HG03025 (cell line): Measurements from ENCODE around the gene TNF.
"Not testable (repeated sequence)": the region's sequence is repeated elsewhere in the genome, so short reads cannot be mapped to it uniquely, and the experiment has no call there.

Experiments used
- ATAC-seq: cut with Tn5 transposase; IDR thresholded peaks from one replicate; pipeline ENCODE4 v1.9.1; 2021; ENCODE audit warnings: mild to moderate bottlenecking, moderate library complexity; ENCODE audit not compliant: unreplicated experiment, low FRiP score

TNF gene

GRCh38 chr6:31543639-31544038 is 31.7 kb upstream of the TNF start:
- ATAC-seq, result no peak

DNA sequence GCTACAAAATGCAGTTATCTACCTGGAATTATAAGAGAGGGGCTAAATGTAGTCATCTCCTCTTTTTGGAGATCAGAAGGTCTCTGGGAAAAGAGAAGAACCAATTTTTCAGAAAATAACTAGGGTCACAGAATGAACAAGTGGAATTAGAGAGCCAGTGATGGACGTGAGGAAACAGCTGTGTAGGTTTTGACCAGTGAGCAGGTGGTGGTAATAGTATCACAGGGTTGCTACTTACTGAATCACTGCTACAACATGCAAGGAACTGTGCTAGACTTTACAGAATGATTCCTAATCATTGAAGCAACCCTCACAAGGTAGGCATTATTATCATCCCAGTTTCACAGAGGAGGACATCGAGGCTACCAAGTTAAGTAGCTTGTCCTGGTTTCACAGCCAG is 30.7 kb upstream of the TNF start:
- no peak for ATAC-seq

- ATAC-seq, result no peak
These were observed 30.1 kb upstream of the TNF start for GRCh38 chr6:31545291-31545690.

DNA sequence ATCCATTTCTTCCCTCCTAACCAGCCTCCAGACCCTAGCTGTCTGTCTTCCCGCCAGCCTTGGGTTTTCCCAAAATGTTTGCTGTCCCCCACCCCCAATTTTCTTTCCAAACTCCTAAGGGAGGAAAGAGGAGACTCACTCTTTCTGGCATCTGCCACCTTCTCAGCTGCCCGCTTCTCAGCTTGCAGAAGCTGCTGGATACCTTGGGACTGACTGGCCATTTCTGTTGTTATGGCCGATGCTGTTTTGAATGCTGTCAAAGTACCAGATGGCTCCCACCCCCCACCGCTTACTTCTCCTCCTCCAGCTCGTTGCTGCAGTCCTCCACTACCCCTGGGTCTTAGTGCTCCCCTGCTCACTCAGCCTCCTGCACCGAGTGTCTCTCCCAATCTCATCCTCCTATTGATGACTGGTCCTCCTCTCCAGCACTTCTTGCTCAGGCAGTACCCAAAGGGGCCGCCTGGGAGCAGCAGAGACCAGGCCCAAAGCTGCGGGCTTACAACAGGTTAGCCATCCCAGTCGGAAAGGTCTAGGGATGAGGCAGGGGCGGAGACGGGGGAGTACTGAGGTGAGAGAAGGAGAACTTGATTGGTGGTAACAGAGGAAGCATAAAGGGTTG is 28.9 kb upstream of the TNF start, which contains the start of gene ATP6V1G2:
Gene ATP6V1G2 (minus strand): TSS at position 270 of the 619 bp plus-strand sequence. CDS start 49 bp downstream, at position 221.
- ATAC-seq, result peak; percentile 38

DNA sequence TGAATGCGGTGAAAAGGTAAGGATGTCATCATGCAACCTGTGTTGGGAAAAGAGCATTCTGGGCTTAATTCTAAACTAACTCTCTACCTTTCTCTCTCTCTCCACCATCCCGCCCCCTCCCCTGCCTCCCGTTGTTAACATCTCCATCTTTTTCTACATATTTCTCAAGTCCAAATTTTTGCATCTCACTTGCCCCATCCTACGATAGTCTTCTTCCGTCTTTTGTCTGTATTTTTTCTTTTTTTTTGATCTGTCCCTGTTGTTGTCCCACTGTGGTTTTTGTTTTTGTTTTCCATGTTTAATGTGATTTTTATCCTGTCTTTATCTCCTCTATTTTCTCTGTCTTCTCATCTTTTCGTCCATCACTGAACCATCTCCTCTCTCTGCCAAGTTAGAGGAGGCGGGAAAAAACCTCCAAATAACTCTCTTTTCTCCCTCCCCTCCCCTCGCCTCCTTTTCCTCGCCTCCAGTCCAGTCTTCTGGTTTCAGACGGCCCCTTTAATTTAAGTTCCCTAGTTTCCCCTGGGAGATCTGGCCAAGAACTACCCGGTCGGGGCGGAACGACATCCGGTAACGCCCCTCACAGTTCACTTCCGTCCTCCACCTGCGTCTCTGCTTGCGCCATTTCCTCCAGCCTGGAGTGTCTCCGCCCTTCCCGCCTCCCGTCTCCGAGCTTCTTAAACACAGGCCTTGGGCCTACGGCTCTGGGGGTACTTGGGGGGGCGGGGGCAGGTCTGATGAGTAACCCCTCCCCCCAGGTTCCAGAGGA is 28.2 kb upstream of the TNF start, which contains the start of gene NFKBIL1:
Gene NFKBIL1 (plus strand): TSS at position 651 of the 769 bp plus-strand sequence. CDS start 87 bp downstream, at position 738.
- ATAC-seq, result peak; percentile 3

- ATAC-seq, result no peak
These were observed 27.4 kb upstream of the TNF start for GRCh38 chr6:31547727-31548543.

GRCh38 chr6:31548544-31548873 is 26.9 kb upstream of the TNF start:
- ATAC-seq, result no peak

DNA sequence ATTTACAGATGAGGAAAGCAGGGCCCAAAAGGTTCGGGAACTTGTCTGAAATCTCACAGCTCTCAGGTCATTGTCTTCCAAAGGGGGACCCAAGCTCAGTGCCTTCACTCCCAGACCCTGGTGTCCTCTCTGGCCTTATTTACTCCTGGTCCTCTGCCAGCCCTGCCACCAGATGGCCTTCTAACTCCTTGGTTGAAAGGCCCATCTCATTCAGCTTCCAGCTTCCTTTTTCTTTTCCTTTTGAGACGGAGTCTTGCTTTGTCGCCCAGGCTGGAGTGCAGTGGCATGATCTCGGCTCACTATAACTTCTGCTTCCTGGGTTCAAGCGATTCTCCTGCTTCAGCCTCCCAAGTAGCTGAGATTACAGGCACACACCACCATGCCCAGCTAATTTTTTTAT is 24.0 kb upstream of the TNF start:
- ATAC-seq, result not testable (repeated sequence)

DNA sequence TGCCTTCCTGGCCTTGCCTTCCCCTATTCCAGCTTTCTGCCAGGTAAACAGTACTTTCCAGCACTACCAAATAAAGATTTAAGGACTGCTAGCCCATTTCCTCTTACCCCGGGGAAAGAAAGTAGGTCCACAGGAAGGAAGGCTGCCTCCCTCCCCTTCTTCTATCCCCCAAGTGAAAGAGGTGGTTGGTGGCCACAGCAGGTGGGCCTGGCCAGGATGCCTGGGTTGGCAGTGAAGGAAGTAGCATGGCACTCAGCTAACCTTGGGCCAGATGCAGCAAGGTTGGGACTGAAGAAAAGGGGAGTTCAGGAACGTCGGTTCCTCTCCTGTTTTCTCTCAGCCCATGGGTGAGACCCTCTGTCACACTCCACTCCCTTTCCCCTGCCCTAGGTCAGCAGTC is 19.1 kb upstream of the TNF start:
- ATAC-seq, result no peak

DNA sequence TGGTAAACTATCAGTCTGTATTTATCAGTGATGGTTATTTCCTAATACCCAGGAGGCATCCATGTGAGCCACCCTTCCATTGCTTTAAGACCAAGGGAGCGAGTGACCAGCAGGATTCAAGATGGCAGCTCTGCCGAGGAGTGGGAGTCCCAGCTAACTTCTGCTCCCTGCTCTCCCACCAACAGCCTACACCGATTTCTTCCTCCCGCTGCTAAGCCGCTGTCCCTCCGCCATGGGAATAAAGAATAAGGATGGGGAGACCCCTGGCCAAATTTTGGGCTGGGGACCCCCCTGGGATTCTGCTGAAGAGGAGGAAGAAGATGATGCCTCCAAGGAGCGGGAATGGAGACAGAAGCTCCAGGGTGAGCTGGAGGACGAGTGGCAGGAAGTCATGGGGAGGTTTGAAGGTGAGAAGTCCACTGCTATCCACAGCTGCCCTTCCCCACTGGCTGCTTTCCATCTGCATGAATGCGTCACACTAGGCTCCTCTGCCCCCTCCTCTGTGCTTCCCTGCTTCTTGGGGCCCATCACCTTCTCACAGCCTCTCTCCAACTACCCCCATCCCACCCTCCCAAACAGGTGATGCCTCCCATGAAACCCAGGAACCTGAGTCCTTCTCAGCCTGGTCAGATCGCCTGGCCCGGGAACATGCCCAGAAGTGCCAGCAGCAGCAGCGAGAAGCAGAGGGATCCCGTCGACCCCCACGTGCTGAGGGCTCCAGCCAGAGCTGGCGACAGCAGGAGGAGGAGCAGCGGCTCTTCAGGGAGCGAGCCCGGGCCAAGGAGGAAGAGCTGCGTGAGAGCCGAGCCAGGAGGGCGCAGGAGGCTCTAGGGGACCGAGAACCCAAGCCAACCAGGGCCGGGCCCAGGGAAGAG is 17.7 kb upstream of the TNF start:
- ATAC-seq, result no peak

DNA sequence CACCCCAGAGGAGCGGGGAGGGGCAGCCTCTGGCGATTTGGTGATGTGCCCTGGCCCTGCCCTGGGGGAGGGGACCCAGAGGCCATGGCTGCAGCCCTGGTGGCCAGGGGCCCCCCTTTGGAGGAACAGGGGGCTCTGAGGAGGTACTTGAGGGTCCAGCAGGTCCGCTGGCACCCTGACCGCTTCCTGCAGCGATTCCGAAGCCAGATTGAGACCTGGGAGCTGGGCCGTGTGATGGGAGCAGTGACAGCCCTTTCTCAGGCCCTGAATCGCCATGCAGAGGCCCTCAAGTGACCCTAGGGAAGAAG is 17.1 kb upstream of the TNF start:
- ATAC-seq, result no peak

- ATAC-seq, result no peak
These were observed 16.5 kb upstream of the TNF start for GRCh38 chr6:31558631-31559500.

GRCh38 chr6:31559606-31559957 is 15.8 kb upstream of the TNF start:
- ATAC-seq, result no peak

DNA sequence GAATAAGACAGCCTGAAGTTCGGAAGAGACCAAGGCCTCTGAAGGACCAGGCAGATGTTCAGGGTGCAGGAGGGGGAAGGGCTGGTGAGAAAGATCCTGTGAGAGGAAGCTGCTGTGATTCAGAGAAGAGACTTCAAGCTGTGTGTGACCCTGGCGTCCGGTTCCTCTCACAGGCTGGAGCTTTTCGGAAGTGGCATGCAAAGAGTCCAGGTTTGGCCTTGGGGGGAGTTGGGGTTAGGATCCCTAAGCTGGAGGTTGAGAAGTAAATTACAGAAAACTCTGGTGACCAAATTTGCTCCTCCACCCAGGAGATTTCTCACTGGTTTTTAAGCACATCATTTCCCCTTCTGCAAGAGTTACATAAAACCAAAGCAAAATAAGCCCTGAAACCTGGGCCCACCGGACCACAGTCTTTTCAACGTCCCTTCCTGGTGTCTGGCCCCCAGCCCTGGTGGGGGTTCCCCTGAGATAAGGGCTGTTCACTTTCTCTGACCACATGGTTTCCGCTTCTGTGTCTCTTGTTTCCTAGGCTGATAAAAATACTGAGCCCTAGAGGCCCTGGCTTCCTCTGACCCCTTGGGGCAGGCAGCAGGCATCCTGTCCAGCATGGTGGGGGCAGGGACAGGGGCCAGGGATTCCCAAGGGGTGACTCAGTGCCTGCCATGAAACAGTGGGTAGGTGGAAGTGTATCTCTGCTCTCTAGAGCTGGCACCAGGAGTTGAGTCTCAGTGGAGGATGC is 15.2 kb upstream of the TNF start:
- no peak for ATAC-seq

- no peak for ATAC-seq
These were observed 14.7 kb upstream of the TNF start for GRCh38 chr6:31560697-31561058.

DNA sequence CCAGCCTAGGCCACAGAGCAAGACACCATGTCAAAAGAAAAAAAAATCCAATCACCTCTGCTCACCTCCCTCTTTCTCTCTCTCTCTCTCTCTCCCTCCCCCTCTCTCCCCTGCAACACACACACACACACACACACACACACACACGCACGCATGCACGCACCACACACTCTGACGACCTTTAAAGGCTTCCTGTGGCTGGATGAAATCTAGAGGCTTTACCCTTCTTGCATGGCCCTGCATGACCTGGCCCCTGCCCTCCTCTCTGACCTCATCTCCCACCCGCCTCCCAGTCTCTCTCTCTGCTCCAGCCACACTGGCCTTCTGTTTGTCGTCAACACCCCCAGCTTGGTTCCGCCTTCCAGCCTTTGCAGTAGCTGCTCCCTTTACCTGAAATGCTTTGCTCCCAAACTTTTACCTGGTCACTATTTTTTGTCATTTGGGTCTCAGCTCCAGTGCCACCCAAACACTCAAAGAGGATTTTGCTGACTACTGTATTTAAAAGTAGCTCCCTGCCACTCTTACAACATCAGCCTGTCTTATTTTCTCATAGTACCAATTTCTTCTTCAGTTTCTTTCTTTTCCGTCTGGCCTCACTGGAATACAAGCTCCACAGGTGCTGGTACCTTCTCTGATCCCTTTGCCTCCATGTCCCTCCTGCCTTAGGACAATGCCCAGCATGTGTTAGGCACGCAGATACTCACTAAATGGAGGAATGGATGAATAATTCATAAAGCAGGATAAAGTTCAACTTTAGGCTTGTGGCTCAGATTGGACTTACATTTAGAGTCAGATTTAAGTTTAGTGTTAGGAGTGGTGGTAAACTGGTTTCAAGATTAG is 7.6 kb upstream of the TNF start:
- no peak for ATAC-seq

GRCh38 chr6:31568537-31568961 is 6.8 kb upstream of the TNF start:
- ATAC-seq, result no peak

- no peak for ATAC-seq
These were observed 5.4 kb upstream of the TNF start for GRCh38 chr6:31569861-31570536.
